Lower lobe of right lung (tissue), 2 donors: Measurements from ENCODE around the gene C1orf141. TPM values are rescaled to one million over a fixed set of nuclear protein-coding genes. Genes with fewer than 3 reads are reported as not detected.

Experiments
- ATAC-seq, 2 donors: fragments of 200-7000 bp; cut with Tn5 transposase; one replicate each; pipeline ENCODE4 v1.9.1; 2020 to 2022; ENCODE audit warnings: mild to moderate bottlenecking in 2 of 2, moderate library complexity in 2 of 2
- DNase-seq: peaks from one replicate; pipeline ENCODE4 v3.0.0-alpha.2; 2020
- H3K27ac ChIP-seq: fragments of 200-600 bp; one replicate; pipeline ENCODE4 v1.8.0; 2022
- H3K27me3 ChIP-seq: fragments of 200-600 bp; one replicate; pipeline ENCODE4 v1.8.0; 2022; ENCODE audit warnings: low read depth
- H3K36me3 ChIP-seq: fragments of 200-600 bp; one replicate; pipeline ENCODE4 v1.8.0; 2022; ENCODE audit warnings: mild to moderate bottlenecking
- H3K4me1 ChIP-seq: fragments of 200-600 bp; one replicate; pipeline ENCODE4 v1.8.0; 2022
- H3K4me3 ChIP-seq: fragments of 200-600 bp; one replicate; pipeline ENCODE4 v1.8.0; 2022; ENCODE audit warnings: mild to moderate bottlenecking
- H3K9me3 ChIP-seq: fragments of 200-600 bp; one replicate; pipeline ENCODE4 v1.8.0; 2022
- intact Hi-C: fragments of 100-400 bp; cut with DNase I; formaldehyde crosslinking; loops from one replicate; pipeline ENCODE4 v1.11.0; 2022
- total RNA-seq: library from RNA; stranded (reverse); fragmentation: NEBNext Ultra II Directional; extraction: Animal tissue kit (Norgen Biotek cat#: 25700); gene quantifications from one replicate; pipeline ENCODE4 v1.2.1, GENCODE V29; 2021
- TF ChIP-seq, protein P1 (sequence below): fragments of 200-600 bp; IDR thresholded peaks from one replicate; pipeline ENCODE4 v1.8.0; 2022; ENCODE audit warnings: antibody characterized with exemption, mild to moderate bottlenecking
- donor health status: DM: no; HTN: yes; CAD: no; lungs with severe emphysema.

The C1orf141 gene
- total RNA-seq, 1 donor from 2014 or later = 2.2 TPM

DNA sequence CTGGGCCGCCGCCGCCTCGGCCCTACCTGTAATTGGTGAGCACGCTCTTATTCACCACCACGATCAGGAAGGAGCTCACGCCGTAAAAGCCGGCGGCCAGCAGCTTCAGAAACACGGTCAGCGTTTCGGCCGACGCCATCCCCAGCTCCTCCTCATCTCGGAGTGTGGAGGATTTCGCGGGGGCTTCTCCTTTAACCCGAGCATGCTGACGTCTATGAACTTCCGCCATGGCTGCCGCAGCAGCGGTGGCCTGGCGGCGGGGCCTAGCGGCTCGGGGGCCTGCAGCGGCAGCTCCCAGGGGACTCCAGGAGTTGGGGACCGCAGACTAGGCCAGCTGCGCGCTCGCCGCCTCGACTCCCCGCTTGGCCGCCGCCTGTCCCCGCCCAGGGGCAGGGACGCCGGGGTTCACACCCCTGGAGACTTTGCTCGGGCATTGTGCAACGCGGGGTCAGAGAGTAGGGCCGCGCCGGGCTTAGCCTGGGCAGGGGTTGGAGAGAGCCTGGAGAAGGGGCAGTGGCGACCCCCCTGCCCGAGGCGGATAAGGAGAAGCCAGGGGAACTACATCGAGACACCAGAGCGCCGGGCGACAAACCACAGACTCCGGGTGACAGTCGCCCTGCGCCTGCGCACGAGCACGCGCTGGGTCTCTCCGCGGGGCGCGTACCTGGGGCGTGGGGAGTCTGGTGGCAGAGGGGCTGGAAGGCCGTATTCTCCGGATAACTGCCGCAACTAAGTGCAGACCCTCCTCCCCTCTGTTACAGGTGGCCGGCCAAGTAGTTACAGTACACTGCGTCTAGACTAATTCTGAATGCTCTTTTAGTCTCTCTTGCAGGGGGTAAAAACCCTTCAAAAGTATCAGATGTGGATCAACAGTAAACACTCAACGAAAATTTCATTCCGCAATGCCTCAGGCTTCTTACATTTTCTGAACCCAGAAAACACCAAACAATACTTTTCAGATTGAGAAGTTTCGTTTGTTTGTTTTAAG, 80.7 kb downstream of the C1orf141 start, which contains the start of gene SLC35D1:
TSS of gene SLC35D1 (minus strand) at position 364 of the 988 bp plus-strand sequence. CDS start at position 229, 135 bp downstream.
- peak within 1 kb of the TSS; percentile 94 for H3K27ac ChIP-seq
- peaks cover 11% of the 10 kb centered on the region for H3K4me1 ChIP-seq
- TF ChIP-seq, protein P1, sequence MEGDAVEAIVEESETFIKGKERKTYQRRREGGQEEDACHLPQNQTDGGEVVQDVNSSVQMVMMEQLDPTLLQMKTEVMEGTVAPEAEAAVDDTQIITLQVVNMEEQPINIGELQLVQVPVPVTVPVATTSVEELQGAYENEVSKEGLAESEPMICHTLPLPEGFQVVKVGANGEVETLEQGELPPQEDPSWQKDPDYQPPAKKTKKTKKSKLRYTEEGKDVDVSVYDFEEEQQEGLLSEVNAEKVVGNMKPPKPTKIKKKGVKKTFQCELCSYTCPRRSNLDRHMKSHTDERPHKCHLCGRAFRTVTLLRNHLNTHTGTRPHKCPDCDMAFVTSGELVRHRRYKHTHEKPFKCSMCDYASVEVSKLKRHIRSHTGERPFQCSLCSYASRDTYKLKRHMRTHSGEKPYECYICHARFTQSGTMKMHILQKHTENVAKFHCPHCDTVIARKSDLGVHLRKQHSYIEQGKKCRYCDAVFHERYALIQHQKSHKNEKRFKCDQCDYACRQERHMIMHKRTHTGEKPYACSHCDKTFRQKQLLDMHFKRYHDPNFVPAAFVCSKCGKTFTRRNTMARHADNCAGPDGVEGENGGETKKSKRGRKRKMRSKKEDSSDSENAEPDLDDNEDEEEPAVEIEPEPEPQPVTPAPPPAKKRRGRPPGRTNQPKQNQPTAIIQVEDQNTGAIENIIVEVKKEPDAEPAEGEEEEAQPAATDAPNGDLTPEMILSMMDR = no peak
- no peaks in the 10 kb centered on the region for H3K9me3 ChIP-seq
- DNase-seq (peak; percentile 84), ATAC-seq (peak; percentile 93)
- intact Hi-C loops = no loop called here
- no peaks in the 10 kb centered on the region for H3K27me3 ChIP-seq
- peaks cover 16% of the 10 kb centered on the region for H3K36me3 ChIP-seq
- H3K4me3 ChIP-seq = peak within 1 kb of the TSS; percentile 78

DNA sequence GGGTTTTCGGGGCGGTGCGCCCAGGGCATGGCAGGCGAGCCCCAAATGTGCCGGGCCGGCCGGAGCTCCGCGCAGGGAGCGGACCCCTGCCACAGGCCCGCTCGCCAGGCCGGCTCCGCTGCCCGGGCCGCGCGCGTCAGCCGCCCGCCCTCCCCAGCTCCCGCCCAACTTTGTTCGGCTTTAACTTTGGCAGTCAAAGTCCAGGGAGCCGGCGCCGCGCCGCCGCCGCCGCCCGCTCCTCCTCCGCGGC, 81.3 kb downstream of the C1orf141 start:
- DNase-seq (no peak), ATAC-seq (peak; percentile 86 to 90)
- H3K36me3 ChIP-seq = peaks cover 22% of the 10 kb centered on the region
- peak overlapping the region; percentile 94 for H3K27ac ChIP-seq
- no peaks in the 10 kb centered on the region for H3K27me3 ChIP-seq
- intact Hi-C loops = no loop called here
- H3K4me1 ChIP-seq = peaks cover 11% of the 10 kb centered on the region
- TF ChIP-seq, protein P1 = no peak
- H3K4me3 ChIP-seq = peak overlapping the region; percentile 78
- no peaks in the 10 kb centered on the region for H3K9me3 ChIP-seq

DNA sequence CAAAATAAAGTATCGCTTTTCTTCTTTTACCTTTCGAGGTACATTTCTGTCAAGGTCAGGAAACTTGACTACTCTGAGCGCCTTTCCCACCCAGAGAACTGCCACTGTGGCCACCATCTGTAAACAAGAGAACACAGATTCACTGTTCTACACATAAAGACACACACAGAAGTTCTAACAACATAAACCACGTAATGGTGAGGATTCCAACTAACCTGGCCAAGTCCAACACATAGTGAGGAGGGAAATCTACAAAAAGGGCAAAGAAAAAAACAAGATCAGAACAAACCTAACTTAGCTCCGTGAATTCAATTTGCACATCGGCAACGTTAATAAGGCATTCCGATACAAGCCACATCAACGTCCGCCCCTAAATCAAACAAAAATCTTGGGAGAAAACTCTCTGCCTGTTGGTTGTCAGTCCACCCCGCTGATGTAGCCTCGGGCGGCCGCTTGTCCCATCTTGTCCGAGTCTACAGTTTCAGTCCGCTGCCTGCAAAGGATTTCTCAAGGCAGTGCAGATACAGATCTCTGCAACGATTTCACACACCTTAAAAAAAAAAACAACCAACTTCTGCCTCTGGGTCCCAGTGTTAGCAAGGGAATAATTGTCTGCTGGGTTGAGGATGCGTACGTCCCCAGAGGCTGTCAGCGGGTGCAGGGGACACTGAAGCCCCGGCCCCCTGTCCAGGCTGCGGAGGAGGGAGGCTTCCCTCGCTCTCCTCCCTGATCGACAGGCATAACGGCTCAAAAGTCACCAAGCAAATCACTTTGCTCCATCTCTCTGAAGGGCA, 81.8 kb downstream of the C1orf141 start:
- TF ChIP-seq, protein P1 = no peak
- H3K4me1 ChIP-seq = peaks cover 11% of the 10 kb centered on the region
- H3K9me3 ChIP-seq = no peaks in the 10 kb centered on the region
- no peaks in the 10 kb centered on the region for H3K27me3 ChIP-seq
- intact Hi-C loops = no loop called here
- H3K27ac ChIP-seq = peak overlapping the region; percentile 94
- ATAC-seq (peak; percentile 22 to 36), DNase-seq (peak; percentile 55)
- H3K36me3 ChIP-seq = peaks cover 25% of the 10 kb centered on the region
- peak overlapping the region; percentile 78 for H3K4me3 ChIP-seq

DNA sequence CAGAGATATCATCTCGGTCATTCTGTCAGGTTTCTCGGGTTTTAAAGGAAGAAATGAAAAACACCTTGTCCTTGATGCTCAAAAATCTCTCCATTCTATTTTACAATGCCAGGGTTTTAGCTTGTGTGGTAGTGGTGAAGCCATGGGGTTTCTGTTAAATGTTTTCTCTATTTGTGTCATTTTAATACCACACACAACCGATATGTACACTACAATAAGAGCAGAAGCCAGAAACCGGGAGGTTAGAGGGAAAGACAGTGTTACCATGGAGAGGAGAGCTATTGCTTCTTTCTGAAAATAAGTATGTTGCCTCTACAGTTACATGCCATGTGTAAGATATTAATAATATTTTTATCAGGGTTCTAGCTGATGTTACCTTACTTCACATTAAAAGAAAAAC, 83.6 kb downstream of the C1orf141 start:
- DNase-seq (no peak), ATAC-seq (no peak)
- H3K9me3 ChIP-seq = no peaks in the 10 kb centered on the region
- H3K36me3 ChIP-seq = peaks cover 42% of the 10 kb centered on the region
- no peak overlapping the region for H3K27ac ChIP-seq
- intact Hi-C loops = no loop called here
- H3K4me1 ChIP-seq = peaks cover 11% of the 10 kb centered on the region
- TF ChIP-seq, protein P1 = no peak
- H3K4me3 ChIP-seq = no peak overlapping the region
- no peaks in the 10 kb centered on the region for H3K27me3 ChIP-seq

DNA sequence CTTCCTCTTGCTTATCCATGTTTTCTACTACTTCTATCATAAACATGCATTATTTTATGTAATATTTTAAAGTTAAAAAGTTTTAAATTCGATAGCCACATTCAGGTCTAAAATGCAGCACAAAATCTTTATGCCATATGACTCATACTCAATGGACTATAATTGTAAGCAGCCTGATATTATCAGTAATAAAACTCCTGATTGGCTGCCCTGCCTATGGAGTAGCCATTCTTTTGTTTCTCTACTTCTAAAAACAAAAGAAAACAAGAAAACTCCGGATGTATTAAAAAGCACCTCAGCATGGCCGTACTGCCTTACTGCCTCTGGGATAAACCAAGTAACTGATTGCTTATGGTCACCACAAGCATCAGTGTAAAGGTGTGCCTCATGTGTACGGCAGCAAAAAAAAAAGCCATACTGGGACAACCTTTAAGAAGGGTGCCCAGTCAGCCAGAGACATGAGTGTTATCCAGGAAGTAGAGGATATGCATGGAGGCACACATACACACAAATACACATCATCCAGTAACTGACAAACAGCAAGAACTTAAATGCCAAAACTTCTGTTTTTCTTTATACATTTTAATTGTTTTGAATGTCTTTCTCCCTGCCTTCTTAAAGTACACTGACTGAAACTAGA, 90.0 kb downstream of the C1orf141 start:
- Histone ChIP-seq H3K9me3 (no peaks in the 10 kb centered on the region), H3K4me3 (no peak overlapping the region), H3K27ac (no peak overlapping the region), H3K36me3 (peaks cover 91% of the 10 kb centered on the region), H3K4me1 (no peaks in the 10 kb centered on the region), H3K27me3 (no peaks in the 10 kb centered on the region)
- no peak for ATAC-seq
- intact Hi-C loops = no loop called here
- TF ChIP-seq, protein P1 = no peak
- DNase-seq = no peak
